Measurements from ENCODE around the gene FAM180A.

- TF ChIP-seq EP300 (IDR thresholded peaks at IDR 0.05; ENCODE audit: borderline replicate concordance in 1 of 2, control insufficient read depth in 1 of 2, low read depth in 2 of 2, low read length in 2 of 2) (no peak), CTCF (IDR thresholded peaks at IDR 0.05 in 2 of 3, conservative IDR thresholded peaks at IDR 0.05 in 1 of 3; ENCODE audit: control insufficient read depth in 2 of 3, extremely low read depth in 1 of 3, insufficient read depth in 1 of 3, low read depth in 3 of 3, low read length in 3 of 3) (no peak), BCL11A (IDR thresholded peaks at IDR 0.05; ENCODE audit: low read depth, low read length) (no peak), PAX8 (IDR thresholded peaks at IDR 0.05) (no peak), POLR2A (IDR thresholded peaks at IDR 0.05; ENCODE audit: low read depth, low read length) (no peak), TBL1XR1 (IDR thresholded peaks at IDR 0.05; ENCODE audit: low read depth, low read length) (no peak)
These were observed 25.7 kb upstream of the FAM180A start for GRCh38 chr7:135774284-135774683.

All from GM12878 (cell line).